HG03103 (cell line): ENCODE data around the gene TNFSF8.

ENCODE experiments used
- ATAC-seq: cut with Tn5 transposase; IDR thresholded peaks from one replicate; pipeline ENCODE4 v1.9.1; 2021; ENCODE audit warnings: low read depth; ENCODE audit not compliant: unreplicated experiment

Gene TNFSF8

DNA sequence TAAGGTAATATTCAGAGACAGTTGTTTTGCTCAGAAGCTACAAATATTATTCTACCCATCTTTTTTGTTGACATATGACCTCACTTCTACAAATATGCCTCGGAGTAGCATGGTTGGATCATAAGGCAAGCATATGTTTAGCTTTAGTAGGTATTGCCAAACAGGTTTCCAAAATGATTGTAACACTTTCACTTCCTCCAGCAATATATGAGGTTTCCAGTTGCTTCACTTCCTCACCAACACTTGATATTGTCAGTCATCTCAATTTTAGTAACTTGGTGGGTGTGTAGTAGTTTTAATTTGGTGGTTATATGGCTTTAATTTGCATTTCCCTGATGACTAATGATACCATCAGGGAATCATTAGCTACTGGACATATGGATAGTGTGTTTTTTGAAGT is 46.7 kb downstream of the TNFSF8 start:
- ATAC-seq = no peak

DNA sequence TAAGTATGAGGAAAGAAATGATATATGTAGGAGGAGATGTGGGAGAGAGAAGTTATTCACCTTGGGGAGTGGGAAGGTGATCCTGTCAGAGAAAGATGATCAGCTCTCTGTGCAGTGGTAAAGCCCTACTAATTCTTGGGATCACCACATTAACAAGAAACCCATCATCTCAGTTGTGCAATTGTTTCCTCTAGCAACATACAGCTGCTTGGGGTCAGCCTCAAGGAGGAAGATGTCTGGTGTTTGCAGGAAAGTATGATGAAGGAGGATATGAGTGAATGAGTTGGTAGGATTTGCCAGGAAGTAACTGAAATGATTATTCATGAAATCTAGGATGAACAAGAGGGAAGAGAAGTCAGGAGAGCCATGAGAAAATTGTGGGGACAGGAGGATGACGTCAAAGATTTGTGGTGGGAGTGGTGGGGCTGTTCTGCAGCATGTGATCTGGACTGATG is 50.1 kb downstream of the TNFSF8 start:
- no peak for ATAC-seq

DNA sequence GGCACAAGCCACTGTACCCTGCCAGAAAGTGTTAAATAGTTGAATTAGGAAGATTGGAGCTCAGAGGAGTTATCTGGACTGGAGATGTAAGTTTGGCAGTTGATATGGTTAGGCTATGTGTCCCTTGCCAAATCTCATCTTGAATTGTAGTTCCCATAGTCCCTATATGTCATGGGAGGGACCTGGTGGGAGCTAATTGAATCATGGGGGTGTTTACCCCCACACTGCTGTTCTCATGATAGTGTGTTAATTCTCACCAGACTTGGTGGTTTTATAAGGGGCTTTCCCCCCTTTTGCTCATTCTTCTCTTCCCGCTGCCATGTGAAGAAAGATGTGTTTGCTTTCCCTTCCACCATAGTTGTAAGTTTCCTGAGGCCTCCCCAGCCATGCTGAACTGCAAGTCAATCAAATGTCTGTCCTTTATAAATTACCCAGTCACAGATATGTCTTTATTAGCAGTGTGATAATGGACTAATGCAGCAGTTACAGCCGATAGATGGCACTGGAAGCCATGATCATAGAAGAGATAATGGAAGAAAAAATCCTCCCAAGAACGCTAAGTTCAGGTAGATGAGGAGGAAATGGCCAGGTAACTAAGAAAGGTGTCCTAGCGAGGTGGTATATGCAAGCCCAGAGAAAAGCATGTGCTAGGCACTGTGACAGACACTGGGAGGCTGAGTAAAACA is 51.4 kb downstream of the TNFSF8 start:
- no peak for ATAC-seq

DNA sequence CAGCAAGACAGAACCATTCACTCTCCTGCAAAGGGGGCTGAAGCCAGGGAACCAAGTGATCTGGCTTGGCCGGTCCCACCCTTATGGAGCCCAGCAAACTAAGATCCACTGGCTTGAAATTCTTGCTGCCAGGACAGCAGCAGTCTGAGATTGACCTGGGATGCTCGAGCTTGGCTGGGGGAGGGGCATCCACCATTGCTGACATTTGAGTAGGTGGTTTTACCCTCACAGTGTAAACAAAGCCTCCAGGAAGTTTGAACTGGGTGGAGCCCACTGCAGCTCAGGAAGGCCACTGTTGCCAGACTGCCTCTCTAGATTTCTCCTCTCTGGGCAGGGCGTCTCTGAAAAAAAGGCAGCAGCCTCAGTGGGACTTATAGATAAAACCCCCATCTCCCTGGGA is 60.5 kb downstream of the TNFSF8 start:
- no peak for ATAC-seq

DNA sequence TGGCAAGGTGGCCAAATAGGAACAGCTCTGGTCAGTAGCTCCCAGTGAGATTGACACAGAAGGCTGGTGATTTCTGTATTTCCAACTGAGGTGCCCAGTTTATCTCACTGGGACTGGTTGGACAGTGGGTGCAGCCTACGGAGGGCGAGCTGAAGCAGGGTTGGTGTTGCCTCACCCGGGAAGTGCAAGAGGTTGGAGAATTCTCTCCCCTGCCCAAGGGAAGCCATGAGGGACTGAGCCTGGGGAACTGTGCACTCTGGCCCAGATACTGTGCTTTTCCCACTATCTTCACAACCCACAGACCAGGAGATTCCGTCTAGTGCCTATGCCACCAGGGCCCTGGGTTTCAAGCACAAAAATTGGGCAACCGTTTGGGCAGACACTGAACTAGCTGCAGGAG is 61.0 kb downstream of the TNFSF8 start:
- no peak for ATAC-seq

DNA sequence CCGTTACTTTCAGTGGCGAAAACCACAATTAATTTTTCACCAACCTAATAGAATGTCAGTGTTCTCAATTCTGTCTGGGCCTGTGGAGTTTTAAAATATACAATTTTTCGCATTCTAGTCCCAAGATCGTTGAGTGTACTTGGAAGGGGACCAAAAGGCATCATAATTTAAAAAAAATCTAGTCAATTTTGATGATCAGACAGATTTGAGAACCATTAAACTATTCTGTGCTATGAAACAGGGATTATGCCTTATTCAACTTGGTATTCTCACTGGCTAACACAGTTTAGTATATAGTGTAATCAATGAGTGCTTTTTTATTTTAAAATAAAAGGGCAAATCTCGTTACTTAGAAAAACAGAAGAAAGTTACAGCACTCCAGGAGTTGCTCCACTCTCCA is 63.1 kb downstream of the TNFSF8 start:
- no peak for ATAC-seq

DNA sequence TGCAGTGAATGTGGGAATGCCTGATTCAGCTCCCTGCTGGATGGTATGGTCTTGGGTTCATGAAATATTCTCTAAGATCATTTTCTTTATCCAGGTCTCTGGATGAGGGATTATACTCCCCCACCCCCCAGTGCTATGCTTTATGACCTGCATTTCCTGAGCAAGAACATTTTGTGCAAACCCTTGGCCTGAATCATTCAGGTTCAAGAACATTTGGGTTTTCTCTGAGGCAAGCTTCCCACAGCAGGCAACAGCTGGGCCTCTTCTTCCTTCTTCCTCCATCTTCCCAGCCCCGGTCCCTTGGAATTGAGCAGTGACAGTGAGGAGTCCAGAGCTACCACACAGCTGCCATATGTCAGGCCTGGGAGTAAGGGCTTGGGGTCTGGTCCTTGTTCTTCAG is 65.9 kb downstream of the TNFSF8 start:
- no peak for ATAC-seq

DNA sequence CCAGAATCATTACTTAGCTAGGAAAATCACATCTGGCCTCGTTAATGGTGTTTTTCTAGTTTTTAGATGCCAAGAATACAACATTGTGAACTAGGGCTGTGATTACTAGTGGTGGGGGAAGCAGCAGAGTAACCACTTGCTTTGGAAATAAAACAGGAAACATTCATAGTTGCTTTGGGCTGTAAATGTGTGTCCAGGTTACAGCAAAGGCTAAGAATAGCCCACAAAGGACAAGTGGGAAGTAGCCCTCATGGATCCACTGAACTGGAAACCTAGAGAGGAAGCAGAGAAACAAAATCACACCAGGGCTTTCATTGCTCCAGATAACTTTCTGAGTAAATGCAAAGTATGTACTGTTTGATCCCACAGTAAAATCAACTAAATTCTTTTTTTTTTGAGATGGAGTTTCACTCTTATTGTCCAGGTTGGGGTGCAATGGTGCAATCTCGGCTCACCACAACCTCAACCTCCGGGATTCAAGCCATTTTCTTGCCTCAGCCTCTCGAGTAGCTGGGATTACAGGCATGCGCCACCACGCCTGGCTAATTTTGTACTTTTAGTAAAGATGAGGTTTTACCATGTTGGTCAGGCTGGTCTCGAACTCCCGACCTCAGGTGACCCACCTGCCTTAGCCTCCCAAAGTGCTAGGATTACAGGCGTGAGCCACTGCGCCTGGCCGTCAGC is 68.3 kb downstream of the TNFSF8 start:
- no peak for ATAC-seq

DNA sequence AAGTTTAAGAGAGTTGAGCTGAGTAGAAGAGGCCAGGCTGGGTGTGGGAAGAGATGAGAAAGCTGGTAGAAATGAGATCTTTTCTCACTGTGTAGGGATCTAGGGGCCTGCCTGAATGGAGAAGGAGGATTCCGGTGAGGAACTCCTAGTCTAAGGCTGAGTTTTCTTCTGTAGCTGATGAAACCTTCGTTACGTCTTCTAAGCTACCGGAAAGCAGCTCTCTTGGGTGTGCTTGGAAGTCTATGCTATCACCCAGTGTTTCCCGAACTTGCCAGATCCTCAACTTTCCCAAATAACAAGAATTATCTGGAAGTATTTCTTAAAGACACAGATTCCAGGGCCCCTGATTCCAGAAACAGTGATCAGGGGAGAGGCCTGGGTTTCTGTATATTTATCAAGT is 69.1 kb downstream of the TNFSF8 start:
- no peak for ATAC-seq

DNA sequence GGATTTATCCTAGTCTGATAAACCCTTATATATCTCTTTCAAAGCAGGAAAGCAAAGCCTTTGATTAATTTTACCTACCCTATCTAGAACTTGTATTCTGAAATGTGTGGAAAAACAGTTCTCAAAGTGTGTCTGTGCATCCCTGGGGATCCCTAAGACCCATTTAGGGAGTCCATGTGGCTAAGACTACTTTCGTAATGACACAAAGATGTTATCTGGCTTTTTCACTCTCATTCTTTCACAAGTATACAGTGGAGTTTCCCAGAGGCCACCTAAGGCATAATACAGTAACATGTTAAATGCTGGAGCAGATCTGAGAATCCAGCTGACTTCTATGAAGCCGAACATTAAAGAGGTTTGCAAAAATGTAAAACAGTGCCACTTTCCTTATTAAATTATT is 70.2 kb downstream of the TNFSF8 start:
- ATAC-seq = no peak

DNA sequence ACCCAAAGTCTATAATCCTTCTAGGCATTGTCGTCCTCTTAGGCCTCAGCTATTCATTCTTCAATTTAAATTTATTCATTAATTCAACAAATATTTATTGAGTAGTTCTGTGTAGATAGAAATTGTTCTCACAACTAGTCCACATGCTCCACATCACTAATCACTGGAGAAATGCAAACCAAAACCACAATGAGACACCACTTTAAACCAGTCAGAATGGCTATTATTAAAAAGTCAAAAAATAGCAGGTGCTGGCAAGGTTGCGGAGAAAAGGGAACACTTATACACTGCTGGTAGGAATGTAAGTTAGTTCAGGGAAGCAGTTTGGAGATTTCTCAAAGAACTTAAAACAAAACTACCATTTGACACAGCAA is 73.5 kb downstream of the TNFSF8 start:
- ATAC-seq = no peak

DNA sequence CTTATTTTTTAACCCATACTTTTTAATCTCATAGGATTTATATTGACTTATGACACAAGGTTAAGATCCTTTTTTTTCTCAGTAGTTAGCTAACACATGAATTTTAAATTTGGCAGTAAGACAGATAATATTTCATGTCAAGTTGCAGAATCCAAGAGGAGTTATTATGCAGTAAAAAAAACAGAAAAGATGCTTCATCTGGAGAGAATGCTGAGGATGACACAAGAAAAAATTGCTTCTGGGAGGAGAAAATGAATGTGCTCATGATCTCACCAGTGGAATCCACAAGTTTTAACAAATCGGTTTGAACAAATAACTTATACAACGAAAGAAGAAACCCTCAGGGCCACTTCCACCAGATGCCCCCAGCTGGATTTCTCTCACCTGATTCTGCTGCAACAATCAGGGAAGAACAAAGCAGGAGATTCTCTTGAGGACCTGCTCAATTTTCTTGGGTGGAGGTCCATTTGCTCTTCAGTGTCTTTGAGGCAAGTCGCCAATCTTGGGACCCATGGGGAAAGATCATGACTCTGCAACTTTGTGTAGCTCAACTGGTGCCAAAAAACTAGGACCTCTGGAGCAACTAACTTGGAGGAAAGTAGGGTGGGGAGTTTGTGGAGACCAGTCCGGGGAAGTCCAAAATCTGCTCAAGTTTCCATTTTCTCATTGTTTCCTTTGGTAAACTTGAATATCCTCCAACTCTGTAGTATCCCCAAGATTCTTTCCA is 74.0 kb downstream of the TNFSF8 start:
- no peak for ATAC-seq

DNA sequence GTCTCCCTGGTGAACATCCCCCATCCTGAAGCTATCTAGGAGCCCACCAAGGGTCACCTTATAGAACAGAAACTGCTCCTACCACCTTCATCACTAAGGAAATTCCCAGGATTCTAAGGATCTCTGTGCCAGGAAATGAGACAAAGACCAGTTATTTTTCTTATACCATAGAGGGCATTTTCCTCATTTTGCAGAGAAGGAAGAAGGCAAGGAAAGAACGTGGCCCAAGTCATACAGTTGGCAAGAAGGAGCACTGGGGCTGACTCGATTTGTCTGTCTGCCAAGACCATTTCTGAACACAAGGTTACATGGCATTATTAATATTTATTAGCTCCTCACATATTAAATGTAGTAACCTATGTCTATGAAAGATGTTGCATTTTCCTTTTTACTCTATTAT is 74.9 kb downstream of the TNFSF8 start:
- ATAC-seq = no peak

DNA sequence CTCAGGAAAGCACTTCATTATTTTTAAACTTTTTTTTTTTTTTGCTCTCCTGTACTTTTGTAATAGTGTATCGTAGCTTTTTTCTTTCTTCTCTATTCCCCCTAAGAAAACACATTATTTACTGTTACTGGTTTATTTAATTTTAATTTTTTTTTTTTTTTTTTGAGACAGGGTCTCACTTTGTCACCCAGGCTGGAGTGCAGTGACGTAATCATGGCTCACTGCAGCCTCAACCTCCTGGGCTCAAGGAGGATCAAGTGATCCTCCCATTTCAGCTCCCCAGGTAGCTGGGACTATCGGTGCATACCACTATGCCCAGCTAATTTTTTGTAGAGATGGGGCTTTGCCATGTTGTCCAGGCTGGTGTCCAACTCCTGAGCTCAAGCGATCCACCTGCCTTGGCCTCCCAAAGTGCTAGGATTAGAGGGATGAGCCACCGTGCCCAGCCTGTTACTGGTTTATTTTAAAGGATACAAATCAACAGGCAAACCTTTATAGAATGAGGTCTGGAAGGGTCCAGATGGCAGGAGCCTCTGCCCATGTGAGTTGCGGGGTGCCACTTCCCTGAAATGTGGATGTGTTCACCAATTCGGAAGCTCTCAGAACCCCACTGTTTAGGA is 75.5 kb downstream of the TNFSF8 start:
- ATAC-seq = no peak

DNA sequence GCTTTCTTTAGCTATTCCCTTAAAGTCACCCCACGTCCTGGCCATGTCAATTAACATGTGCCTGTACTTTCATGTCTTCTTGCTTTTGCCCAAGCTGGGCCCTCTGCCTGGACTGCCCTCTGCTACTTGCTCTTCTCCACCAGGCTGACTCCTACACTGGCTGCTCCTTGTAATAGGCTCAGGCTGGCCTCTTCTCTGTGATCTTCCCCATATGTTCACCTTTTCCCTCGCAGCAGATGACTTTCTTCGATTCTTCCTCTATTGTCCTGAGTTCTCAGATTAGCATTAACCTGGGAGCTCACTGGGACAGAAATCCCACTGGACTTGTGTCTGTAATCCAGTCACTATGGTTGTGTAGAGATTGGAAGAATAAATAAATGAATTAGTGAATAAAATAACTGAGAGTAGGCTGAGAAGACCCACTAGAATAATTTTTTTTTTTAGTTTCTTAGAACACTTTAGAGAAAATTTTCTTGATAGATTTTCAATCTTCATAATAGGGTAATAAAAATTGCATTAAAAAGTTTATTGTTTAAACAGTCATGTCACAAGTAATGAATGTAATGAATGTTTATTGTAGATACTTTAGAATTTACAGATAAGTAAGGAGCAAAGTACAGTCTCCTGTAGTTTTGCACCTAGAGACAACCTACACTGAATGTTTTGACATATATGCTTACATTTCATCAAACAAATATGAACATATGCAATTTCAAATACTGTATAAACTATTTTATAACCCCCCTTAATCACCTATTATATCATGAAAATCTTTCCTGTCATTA is 77.1 kb downstream of the TNFSF8 start:
- ATAC-seq = no peak

DNA sequence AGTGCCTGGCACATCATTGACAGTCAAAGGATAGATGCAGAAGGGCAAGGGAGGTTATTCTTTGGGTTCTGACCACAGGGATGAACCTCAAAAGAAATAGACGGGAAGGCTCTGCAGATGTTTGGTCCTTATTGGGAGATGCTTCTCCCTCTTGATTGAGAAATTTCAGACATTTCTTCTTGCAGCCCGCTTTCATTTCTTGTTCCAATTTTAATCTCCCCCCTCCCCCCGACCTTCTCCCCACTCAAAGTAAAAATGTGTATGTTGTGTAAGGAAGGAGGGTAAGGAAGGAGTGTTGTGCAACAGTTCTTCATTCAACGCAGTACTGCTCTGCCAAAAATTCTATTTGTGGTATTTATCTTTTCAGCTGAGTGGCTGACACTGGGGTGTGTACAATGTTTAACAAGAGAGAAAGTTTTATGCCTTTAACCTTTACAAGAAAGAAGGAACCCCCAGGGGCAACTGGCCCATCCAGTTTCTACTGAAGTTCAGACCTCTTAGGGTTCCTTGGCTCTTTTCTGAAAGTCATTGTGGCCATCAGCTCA is 78.3 kb downstream of the TNFSF8 start:
- ATAC-seq = no peak

DNA sequence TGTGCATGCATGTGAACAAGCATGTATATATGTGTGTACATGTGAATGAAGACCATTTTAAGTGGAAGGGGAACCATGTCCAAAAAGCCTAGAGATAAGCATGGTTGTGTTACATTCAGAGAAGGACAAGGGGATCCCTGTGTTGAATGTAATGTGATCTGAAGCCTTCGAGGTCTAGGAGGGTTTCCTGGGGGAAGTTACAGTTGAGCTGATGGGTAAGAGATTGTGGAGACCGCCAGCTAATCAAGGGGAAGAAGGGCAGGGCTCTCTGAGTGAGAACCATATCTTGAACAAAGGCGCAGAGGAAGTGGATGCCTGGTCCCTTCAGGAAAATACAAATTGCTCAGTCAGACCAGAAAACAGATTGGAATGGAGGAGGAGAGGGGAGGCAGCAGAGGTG is 79.1 kb downstream of the TNFSF8 start:
- ATAC-seq = no peak
